Colonic mucosa (tissue), 4 donors: ENCODE data around the gene RAD9A. TPM values are rescaled to one million over a fixed set of nuclear protein-coding genes. Genes with fewer than 3 reads are reported as not detected.

ENCODE experiments used
- DNase-seq: peaks from one replicate; pipeline ENCODE4 v3.0.0-alpha.2; 2020
- H3K27ac ChIP-seq: fragments of 200-600 bp; one replicate; pipeline ENCODE4 v1.8.0; 2021
- H3K27me3 ChIP-seq: fragments of 200-600 bp; one replicate; pipeline ENCODE4 v1.8.0; 2021
- H3K36me3 ChIP-seq: fragments of 200-600 bp; one replicate; pipeline ENCODE4 v1.8.0; 2021
- H3K4me1 ChIP-seq: fragments of 200-600 bp; one replicate; pipeline ENCODE4 v1.8.0; 2021; ENCODE audit warnings: mild to moderate bottlenecking
- H3K4me3 ChIP-seq: fragments of 200-600 bp; one replicate; pipeline ENCODE4 v1.8.0; 2021
- H3K9ac ChIP-seq, 2 donors: one replicate each; pipeline ENCODE4 v1.7.0; 2013; ENCODE audit warnings: control low read depth in 2 of 2, low read depth in 2 of 2, low read length in 2 of 2
- H3K9me3 ChIP-seq: fragments of 200-600 bp; one replicate; pipeline ENCODE4 v1.8.0; 2021
- intact Hi-C: fragments of 100-400 bp; cut with DNase I; formaldehyde crosslinking; loops from one replicate; pipeline ENCODE4 v1.14.1; 2022
- total RNA-seq, 2 donors: library from RNA; stranded (reverse); fragmentation: NEBNext Ultra II Directional in 1 of 2; extraction: Animal tissue kit (Norgen Biotek cat#: 25700) in 1 of 2; gene quantifications; one replicate each; pipeline ENCODE4 v1.2.1, GENCODE V29; 2021
- TF ChIP-seq, protein P1 (sequence below): fragments of 200-600 bp; IDR thresholded peaks from one replicate; pipeline ENCODE4 v1.8.0; 2022; ENCODE audit warnings: antibody characterized with exemption, mild to moderate bottlenecking
- donor health status: healthy.
- donor health status: DM: no; HTN: no; CAD: no.
- donor health status: DM: no; HTN: no; CAD: no.

RAD9A gene
- total RNA-seq, 2 donors from 2014 or later, result 21.8 to 35.1 TPM

DNA sequence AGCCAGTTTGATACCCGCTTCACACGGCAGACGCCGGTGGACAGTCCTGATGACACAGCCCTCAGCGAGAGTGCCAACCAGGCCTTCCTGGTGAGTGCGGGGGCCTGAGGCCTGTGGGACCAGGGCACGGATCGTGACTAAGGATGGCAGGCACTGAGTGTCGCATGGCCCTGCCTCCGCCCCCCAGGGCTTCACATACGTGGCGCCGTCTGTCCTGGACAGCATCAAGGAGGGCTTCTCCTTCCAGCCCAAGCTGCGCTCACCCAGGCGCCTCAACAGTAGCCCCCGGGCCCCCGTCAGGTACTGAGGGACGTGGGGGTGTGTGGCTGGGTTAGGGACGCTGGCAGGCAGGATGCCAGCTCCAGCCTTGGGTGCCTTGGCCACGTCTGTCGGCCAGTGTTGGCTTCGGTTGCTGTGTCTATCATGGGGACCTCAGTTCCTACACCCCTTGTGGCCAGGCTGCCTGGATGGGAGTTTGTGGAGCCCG lies 42.7 kb downstream of the RAD9A start:
- Histone ChIP-seq H3K27ac (no peak overlapping the region), H3K9me3 (no peaks in the 10 kb centered on the region), H3K27me3 (no peaks in the 10 kb centered on the region), H3K4me3 (no peak overlapping the region), H3K9ac (peak overlapping the region in 1 of 2 donors; percentile 35), H3K4me1 (peaks cover 3% of the 10 kb centered on the region), H3K36me3 (peaks cover 12% of the 10 kb centered on the region)
- intact Hi-C loops, result no loop called here
- TF ChIP-seq, protein P1, sequence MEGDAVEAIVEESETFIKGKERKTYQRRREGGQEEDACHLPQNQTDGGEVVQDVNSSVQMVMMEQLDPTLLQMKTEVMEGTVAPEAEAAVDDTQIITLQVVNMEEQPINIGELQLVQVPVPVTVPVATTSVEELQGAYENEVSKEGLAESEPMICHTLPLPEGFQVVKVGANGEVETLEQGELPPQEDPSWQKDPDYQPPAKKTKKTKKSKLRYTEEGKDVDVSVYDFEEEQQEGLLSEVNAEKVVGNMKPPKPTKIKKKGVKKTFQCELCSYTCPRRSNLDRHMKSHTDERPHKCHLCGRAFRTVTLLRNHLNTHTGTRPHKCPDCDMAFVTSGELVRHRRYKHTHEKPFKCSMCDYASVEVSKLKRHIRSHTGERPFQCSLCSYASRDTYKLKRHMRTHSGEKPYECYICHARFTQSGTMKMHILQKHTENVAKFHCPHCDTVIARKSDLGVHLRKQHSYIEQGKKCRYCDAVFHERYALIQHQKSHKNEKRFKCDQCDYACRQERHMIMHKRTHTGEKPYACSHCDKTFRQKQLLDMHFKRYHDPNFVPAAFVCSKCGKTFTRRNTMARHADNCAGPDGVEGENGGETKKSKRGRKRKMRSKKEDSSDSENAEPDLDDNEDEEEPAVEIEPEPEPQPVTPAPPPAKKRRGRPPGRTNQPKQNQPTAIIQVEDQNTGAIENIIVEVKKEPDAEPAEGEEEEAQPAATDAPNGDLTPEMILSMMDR, result no peak
- no peak for DNase-seq

DNA sequence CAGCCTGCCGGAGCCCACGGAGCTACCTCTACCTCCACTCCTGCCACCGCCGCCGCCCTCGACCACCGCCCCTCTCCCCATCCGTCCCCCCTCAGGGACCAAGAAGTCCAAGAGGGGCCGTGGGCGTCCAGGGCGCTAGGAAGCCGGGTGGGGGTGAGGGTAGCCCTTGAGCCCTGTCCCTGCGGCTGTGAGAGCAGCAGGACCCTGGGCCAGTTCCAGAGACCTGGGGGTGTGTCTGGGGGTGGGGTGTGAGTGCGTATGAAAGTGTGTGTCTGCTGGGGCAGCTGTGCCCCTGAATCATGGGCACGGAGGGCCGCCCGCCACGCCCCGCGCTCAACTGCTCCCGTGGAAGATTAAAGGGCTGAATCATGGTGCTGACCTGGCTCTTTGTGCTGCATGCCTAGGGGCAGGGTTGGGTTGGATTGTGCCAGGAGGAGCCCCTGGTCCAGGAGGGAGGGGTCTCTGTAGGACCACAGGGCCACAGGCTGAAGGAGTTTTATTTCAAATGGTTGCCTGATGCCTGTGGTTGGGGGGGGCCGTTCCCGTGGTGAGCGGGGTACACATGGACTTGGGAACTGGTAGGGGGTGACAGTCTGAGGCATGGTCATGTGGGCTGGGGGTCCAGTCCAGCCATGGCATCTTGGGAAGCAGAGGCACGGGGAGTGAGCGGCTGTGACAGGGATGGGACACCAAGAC lies 43.4 kb downstream of the RAD9A start:
- no peaks in the 10 kb centered on the region for H3K27me3 ChIP-seq
- peaks cover 12% of the 10 kb centered on the region for H3K36me3 ChIP-seq
- TF ChIP-seq, protein P1, result no peak
- peak overlapping the region in 1 of 2 donors; percentile 24 for H3K9ac ChIP-seq
- no peak for DNase-seq
- peak overlapping the region; percentile 13 for H3K4me3 ChIP-seq
- no peaks in the 10 kb centered on the region for H3K9me3 ChIP-seq
- H3K4me1 ChIP-seq, result no peaks in the 10 kb centered on the region
- intact Hi-C loops, result no loop called here
- no peak overlapping the region for H3K27ac ChIP-seq

DNA sequence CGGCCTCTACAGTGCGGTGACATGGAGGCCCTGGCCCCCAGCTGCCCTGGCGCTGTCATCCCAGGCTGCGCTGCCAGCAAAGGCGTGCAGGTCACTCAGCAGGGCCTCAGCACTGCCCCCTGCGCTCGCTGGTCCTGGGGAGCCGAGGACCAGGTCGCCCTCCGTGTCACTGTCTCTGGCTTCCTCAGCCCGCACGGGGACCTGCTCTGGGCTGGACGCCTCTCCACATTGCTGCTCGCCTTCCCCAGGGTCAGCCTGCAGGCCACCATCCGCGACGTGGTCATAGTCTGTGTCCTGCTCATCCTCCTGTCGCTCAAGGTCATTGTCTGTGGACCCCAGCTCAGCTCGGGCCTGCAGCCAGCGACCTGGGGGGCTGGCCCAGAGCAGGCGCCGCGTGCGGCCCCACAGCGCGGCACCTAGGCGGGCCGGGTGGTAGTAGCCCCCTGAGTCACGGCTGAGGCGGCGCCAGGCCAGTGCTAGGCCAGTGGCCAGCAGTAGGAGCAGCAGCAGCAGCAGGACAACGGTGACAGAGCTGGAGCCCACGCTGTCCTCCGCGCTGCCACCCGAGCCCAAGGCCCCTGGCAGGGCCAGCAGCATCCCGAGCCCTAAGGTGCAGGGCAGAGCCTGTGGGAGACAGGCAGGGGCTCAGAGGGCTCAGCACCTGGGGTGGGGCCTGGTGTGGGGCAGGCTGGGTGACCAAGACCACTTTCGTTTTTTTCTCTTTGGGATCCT lies 44.1 kb downstream of the RAD9A start:
- no peaks in the 10 kb centered on the region for H3K27me3 ChIP-seq
- no peak for DNase-seq
- peak overlapping the region; percentile 26 to 35 for H3K9ac ChIP-seq
- peak overlapping the region; percentile 13 for H3K4me3 ChIP-seq
- TF ChIP-seq, protein P1, result no peak
- peaks cover 12% of the 10 kb centered on the region for H3K36me3 ChIP-seq
- H3K9me3 ChIP-seq, result no peaks in the 10 kb centered on the region
- H3K27ac ChIP-seq, result no peak overlapping the region
- no peaks in the 10 kb centered on the region for H3K4me1 ChIP-seq
- intact Hi-C loops, result no loop called here

DNA sequence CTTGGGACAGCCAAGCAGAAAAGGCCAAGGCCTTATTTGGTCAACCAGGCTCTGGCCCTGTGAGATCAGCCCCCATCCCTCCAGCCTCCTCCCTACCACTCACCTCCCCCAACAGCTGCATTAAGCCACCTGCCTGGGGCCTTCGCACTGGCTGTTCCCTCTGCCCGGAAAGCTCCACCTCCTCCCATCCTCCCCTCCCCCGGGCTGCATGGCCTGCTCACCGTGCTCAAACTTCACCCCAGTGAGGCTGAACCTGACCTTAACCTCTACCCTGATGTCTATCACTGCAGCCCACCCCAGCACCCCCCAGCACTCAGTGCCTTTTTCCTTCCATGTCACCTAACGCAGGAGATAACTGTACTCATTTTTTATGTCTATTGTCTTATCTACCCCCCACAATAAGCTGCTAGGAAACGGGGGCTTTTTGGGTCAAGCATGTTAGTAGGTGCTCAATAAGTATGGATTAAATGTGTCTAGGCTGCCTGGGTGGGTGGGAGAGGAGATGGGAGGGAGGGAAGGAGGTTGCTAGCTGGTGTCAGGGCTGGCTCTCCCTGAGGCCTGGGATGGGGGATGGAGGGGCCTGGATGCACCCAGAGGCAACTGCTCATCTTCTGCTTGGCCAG lies 44.8 kb downstream of the RAD9A start:
- no peaks in the 10 kb centered on the region for H3K4me1 ChIP-seq

More for the DNA sequence above, 44.8 kb downstream of the RAD9A start:
- Histone ChIP-seq H3K27me3 (no peaks in the 10 kb centered on the region), H3K9ac (peak overlapping the region; percentile 26 to 50), H3K9me3 (no peaks in the 10 kb centered on the region), H3K4me3 (peak overlapping the region; percentile 24), H3K36me3 (peaks cover 12% of the 10 kb centered on the region), H3K27ac (peak overlapping the region; percentile 56)
- intact Hi-C loops, result no loop called here
- TF ChIP-seq, protein P1, result no peak
- no peak for DNase-seq
